Endometrial microvascular endothelial cells (primary cell): ENCODE results near the gene CBLB. TPM values are rescaled to one million over a fixed set of nuclear protein-coding genes. Genes with fewer than 3 reads are reported as not detected.

Experiments
- in situ Hi-C: cut with HindIII; loops from 2 replicates; pipeline ENCODE4 v1.10.0; 2017; ENCODE audit warnings: low sequenced_read_pairs, low pct_unique_long_range_greater_than_20kb; ENCODE audit errors: inconsistent ontology term
- total RNA-seq: library from RNA; depleted of rRNA; stranded (reverse); fragments of >200 nt; gene quantifications from one replicate; pipeline ENCODE4 v1.2.3, GENCODE V29; 2015; ENCODE audit errors: inconsistent ontology term

The CBLB gene
- 12.4 TPM for total RNA-seq

- in situ Hi-C loops: no loop called here
Observed at GRCh38 chr3:105868742-105869530, at the start of gene CBLB. Gene CBLB (minus strand): TSS chr3:105869012. CDS start chr3:105867577, 1,435 bp downstream.

GRCh38 chr3:105916767-105917166 lies 48.0 kb upstream of the CBLB start:
- in situ Hi-C loops: no loop called here

- in situ Hi-C loops: no loop called here
Observed at GRCh38 chr3:105915524-105915923, 46.7 kb upstream of the CBLB start.

GRCh38 chr3:105913616-105914015 lies 44.8 kb upstream of the CBLB start:
- in situ Hi-C loops: no loop called here

GRCh38 chr3:105912891-105913290 lies 44.1 kb upstream of the CBLB start:
- in situ Hi-C loops: no loop called here

- in situ Hi-C loops: no loop called here
Observed at GRCh38 chr3:105911496-105911895, 42.7 kb upstream of the CBLB start.

GRCh38 chr3:105907777-105908176 lies 39.0 kb upstream of the CBLB start:
- in situ Hi-C loops: no loop called here

- in situ Hi-C loops: no loop called here
Observed at GRCh38 chr3:105906836-105907235, 38.0 kb upstream of the CBLB start.

- in situ Hi-C loops: no loop called here
Observed at GRCh38 chr3:105906345-105906744, 37.5 kb upstream of the CBLB start.

- in situ Hi-C loops: no loop called here
Observed at GRCh38 chr3:105905328-105905727, 36.5 kb upstream of the CBLB start.

- in situ Hi-C loops: no loop called here
Observed at GRCh38 chr3:105904678-105905284, 36.0 kb upstream of the CBLB start.

- in situ Hi-C loops: no loop called here
Observed at GRCh38 chr3:105904251-105904650, 35.4 kb upstream of the CBLB start.

GRCh38 chr3:105899516-105899915 lies 30.7 kb upstream of the CBLB start:
- in situ Hi-C loops: no loop called here

GRCh38 chr3:105891101-105891500 lies 22.3 kb upstream of the CBLB start:
- in situ Hi-C loops: no loop called here

GRCh38 chr3:105888621-105889579 lies 20.1 kb upstream of the CBLB start:
- in situ Hi-C loops: no loop called here

GRCh38 chr3:105885256-105885655 lies 16.4 kb upstream of the CBLB start:
- in situ Hi-C loops: no loop called here

GRCh38 chr3:105883798-105884377 lies 15.1 kb upstream of the CBLB start:
- in situ Hi-C loops: no loop called here

- in situ Hi-C loops: no loop called here
Observed at GRCh38 chr3:105880681-105881290, 12.0 kb upstream of the CBLB start.

- in situ Hi-C loops: no loop called here
Observed at GRCh38 chr3:105878061-105878460, 9.2 kb upstream of the CBLB start.
